Measurements from ENCODE around the gene HCFC1R1. TPM values are rescaled to one million over a fixed set of nuclear protein-coding genes. Genes with fewer than 3 reads are reported as not detected.
"Not testable (repeated sequence)": the region's sequence is repeated elsewhere in the genome, so short reads cannot be mapped to it uniquely, and the experiment has no call there.

HCFC1R1 gene
- total RNA-seq: 10 to 100 TPM; 26.6 to 31.4 TPM
- long read RNA-seq, partial matches to known transcripts: 0 of 2 reads
- long read RNA-seq, other reads (novel, unspliced or antisense): 0 of 2 reads

DNA sequence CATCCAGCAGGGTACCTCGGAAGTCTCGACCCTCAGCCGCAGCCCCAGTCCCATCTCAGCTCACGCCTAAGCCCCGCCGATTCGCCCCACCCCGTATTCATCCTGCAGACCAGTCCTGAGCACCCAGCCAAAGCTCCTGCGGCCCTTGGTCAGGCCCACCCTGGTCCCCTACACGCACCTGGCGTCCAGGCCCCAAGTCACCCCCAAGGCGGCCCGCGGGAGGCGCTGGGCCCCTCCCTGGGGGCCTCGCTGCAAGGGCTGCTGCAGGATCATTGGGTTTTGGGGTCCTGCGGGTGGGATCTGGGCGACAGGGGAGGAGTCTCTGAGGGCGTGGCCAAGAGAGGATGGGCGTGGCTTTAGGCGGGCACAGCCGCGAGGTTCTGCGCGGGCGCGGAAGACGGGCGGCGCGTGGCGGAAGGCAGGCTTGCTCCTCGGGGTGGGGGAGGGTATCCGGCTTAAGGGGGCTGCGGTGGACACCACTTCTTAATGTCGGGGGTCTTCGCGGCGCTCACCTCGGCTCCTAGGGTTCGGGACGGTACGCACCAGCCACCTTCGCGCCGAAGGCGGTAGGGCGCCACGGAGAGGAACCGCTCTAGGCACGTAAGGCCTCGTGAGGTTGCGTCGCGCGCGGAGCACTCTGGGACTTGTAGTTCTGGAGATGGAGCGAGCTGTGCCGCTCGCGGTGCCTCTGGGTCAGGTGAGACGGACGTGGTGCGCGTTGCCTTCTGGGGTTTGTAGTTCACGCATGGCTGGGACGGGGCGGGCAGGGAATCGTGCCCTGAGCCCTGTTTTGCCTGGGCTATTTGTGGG lies at the start of gene HCFC1R1, which contains the start of gene THOC6:
Gene HCFC1R1, minus strand, starts transcription at position 274 of the 810 bp plus-strand sequence. Its CDS starts 1 bp downstream, at position 273.
Gene THOC6, plus strand, starts transcription at position 367 of the 810 bp plus-strand sequence. Its CDS starts 292 bp downstream, at position 659.
- DNase-seq (peak; percentile 98 to 99), ATAC-seq (peak; percentile 66)
- intact Hi-C loops (cut with DNase I, micrococcal nuclease): no loop called here

- DNase-seq (no peak), ATAC-seq (no peak)
- intact Hi-C loops (cut with DNase I, micrococcal nuclease): no loop called here
These were observed 49.7 kb upstream of the HCFC1R1 start for GRCh38 chr16:3073448-3073847.

DNA sequence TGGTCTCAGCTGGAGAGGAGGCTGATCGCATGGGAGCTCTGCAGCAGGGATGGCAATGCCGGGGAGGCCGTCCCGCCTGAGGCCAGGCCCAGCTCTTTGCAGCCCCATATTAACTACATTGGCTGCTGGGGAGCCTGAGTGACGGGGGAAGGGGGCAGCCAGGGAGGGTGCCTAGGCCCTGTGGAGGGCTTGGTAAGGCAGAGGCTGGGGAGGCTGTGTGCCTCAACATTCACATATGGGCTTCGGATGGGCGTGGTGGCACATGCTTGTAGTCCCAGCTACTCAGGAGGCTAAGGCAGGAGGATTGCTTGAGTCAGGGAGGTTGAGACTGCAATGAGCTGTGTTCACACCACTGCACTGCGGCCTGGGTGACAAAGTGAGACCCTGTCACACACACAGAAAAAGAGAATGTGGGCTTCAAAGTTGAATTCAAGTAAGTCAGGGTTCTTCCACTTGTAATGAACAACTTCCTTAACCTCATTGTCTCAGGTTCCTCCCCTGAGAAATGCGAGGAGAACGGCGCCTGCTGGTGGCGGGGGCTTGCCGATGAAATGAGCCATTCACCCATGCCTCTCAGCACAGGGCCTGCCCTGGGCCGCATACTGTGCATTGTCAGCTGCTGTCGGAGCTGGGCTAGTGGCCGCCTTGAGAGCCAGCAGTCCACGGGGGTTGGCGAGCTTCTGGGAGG lies 49.0 kb upstream of the HCFC1R1 start:
- intact Hi-C loops (cut with DNase I, micrococcal nuclease); DNase-seq; ATAC-seq: not testable (repeated sequence)

DNA sequence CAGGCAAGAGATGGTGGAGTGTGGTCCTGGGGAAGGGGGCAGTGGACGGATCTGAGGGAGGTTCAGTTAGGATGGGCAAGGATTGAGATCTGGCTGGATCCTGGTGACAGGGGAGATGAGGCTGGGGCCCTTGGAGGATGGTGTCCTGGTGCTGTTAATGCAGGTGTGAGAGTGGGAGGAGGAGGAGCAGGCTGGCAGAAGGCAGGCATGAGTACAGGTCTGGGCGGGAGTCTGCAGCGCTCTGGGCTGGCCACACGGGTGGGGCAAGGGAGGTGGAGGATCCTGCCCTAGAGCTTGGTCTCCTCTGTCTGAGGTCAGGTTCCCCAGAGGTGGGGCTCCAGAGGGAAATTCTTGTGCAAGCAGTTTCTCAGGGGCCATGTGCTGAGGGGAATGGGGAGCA lies 48.4 kb upstream of the HCFC1R1 start:
- DNase-seq; intact Hi-C loops (cut with DNase I, micrococcal nuclease): not testable (repeated sequence)
- peak; percentile 61 for ATAC-seq

DNA sequence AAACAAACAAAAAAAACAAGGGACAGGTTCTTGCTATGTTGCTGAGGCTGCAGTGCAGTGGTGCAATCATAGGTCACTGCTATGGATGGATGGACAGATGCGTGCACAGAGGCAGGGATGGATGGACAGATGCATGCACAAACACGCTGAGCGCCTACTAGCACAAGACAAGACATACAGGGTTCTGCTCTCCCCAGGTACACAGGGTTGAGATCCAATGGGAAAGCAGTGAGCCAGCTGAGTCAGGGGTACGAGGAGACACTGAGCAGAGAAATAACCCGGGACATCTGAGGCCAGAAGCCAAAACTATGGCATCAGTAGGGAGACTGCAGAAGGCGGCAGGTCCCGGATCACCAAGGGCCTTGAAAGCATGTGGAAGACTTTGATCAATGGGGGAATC lies 47.9 kb upstream of the HCFC1R1 start:
- no peak for DNase-seq
- intact Hi-C loops (cut with DNase I, micrococcal nuclease): no loop called here
- ATAC-seq: no peak

- DNase-seq: no peak
- intact Hi-C loops (cut with DNase I, micrococcal nuclease): no loop called here
- no peak for ATAC-seq
These were observed 46.9 kb upstream of the HCFC1R1 start for GRCh38 chr16:3070608-3071111.

- intact Hi-C loops (cut with DNase I, micrococcal nuclease); ATAC-seq; DNase-seq: not testable (repeated sequence)
These were observed 45.4 kb upstream of the HCFC1R1 start for GRCh38 chr16:3069146-3069545.

DNA sequence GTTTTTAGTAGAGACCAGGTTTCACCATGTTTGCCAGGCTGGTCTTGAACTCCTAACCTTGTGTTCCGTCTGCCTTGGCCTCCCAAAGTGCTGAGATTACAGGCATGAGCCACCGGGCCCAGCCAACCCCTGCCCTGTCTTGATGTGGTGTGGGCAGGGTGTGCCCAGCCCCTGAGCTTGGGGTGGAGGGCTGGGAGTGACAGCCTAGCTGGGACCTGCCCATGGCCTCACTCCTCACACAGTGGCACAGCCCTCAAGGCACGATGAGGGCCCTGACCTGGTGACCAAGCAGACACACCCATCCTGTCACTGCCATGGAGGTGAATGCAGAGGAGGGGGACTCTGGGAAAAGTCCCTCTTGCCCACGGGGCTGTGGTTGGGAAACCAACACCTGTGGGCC lies 44.7 kb upstream of the HCFC1R1 start:
- peak; percentile 12 for ATAC-seq
- no peak for DNase-seq
- intact Hi-C loops (cut with DNase I, micrococcal nuclease): no loop called here

GRCh38 chr16:3066440-3066748 lies 42.7 kb upstream of the HCFC1R1 start:
- ATAC-seq: no peak
- intact Hi-C loops (cut with DNase I, micrococcal nuclease): no loop called here
- no peak for DNase-seq

DNA sequence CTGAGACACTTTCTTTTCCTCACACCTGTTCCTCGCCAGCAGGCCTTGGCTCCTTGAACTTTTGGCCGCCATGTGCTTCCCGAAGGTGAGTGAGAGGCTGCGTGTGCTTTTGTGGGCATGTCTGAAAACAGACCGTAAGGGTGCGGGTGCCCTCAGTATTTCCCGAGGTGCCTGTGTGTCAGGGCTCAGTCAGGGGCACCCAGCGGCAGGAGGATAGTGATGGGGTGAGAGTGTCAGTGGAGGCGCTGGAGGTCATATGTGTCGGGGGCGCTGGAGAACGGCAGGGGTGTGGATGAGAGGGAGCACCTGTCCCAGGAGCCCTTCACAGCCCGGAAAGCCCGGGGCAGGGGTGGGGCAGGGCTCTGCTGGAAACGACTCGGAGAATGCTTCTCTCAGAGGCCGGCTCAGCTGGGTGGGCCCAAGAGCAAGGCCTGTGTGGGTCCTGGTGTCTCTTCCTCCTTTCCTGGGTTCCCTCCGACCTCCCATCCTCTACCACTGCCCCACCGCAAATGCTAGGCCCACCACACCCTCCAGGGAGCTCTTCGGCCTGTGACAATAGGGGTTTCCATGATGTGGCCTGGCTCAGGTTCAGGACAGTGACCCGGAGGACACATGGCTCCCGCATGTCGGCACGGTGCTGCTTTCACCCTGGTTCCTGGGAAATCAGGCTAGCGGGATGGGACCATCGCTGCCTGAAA lies 42.1 kb upstream of the HCFC1R1 start:
- ATAC-seq (peak; percentile 30), DNase-seq (peak in 1 of 2 donors; percentile 53)
- intact Hi-C loops (cut with DNase I, micrococcal nuclease): no loop called here

GRCh38 chr16:3065069-3065741 lies 41.5 kb upstream of the HCFC1R1 start, which contains the start of gene IL32:
IL32 (plus strand) TSS chr16:3065640; CDS start chr16:3065812, 172 bp downstream.
- DNase-seq: peak; percentile 81 to 92
- intact Hi-C loops (cut with DNase I, micrococcal nuclease): no loop called here
- peak; percentile 86 for ATAC-seq

DNA sequence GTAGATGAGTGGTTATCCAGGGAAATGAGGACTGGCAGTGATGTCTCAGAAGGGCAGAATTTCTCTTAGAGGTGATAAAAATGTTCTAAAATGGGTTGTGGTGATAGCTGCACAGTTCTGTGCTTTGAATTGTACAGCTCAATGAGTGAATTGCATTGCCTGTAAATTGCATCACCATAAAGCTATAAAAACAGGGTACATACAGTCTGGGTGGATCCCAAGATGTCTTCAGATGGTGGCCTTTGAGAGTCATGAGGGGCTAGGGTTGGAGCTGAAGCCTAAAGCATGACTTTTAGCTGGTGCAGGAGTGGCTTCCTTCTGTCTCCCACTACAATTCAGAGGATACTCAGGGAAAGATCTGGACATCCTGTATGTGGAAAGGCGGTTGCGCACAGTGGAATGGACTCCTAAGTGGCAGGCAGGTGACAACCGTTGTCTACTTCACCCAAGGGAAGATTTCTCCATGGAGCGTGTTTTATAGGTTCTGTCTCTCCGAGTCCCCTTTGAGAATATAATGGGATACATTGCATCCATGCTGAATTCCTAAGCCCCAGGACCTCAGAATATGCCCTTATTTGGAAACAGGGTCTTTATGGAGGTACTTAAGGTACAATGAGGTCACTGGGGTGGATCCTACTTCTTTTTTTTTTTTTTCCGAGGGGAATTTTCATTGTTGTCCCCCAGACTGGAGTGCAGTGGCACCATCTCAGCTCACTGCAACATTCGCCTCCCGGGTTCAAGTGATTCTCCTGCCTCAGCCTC lies 40.1 kb upstream of the HCFC1R1 start:
- peak; percentile 36 for ATAC-seq
- intact Hi-C loops (cut with DNase I, micrococcal nuclease): no loop called here
- no peak for DNase-seq

DNA sequence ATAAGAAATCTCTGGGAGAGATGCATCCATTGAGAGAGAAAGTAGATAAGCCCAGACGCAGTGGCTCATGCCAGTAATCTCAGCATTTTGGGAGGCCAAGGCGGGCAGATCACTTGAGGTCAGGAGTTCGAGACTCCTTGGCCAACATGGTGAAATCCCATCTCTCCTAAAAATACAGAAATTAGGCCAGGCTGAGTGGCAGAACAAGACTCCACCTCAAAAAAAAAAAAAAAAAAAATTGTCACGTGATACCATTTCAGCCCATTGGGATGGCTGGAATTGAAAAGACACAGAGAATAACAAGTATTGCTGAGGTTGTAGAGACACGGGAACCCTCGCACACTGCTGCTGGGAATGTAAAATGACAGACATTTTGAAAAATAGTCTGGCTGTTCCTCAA lies 38.8 kb upstream of the HCFC1R1 start:
- ATAC-seq: no peak

GRCh38 chr16:3060339-3061127 lies 36.8 kb upstream of the HCFC1R1 start:
- ATAC-seq (no peak), DNase-seq (no peak)
- intact Hi-C loops (cut with DNase I, micrococcal nuclease): no loop called here

More for the DNA sequence above, 38.8 kb upstream of the HCFC1R1 start:
- intact Hi-C loops (cut with DNase I, micrococcal nuclease): no loop called here
- no peak for DNase-seq

GRCh38 chr16:3059723-3060242 lies 36.0 kb upstream of the HCFC1R1 start:
- no peak for DNase-seq
- intact Hi-C loops (cut with DNase I, micrococcal nuclease): no loop called here
- ATAC-seq: no peak

DNA sequence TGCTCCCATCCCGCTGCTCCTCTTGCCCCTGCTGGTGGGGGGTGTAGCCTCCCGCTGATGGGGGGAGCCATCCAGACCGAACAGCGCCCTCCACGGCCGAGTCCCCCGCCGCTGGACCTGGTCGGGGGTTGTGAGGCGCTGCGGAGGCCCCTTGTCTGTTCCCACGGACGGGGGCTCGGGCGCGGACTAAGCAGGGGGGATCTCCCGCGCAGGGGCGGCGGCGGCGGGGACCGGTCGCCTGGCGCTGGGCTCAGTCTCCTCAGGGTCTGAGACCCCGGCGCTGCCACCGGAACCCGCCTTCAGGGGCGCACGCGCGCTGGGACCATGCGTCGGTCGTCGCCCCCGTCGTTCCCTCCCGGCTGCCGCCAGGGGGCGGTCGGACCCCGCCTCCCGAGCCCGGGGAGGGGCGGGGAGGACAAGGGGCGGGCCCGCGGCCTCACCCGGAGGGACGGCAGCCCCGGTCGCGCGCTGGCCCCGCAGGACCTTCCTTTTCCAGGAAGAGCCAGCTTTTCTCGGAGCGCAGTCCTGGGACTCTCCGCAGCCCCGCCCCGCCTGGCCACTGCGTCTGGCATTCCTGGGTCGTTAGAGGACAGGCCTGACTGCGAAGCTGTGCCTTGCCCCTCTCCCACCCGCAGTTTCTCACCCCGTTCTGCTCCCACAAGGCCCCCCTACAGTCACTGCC lies 35.4 kb upstream of the HCFC1R1 start:
- intact Hi-C loops (cut with DNase I, micrococcal nuclease): no loop called here
- ATAC-seq: peak; percentile 86
- peak; percentile 92 for DNase-seq
